HG02571 (cell line): Measurements from ENCODE around the gene NEO1.
"Not testable (repeated sequence)": the region's sequence is repeated elsewhere in the genome, so short reads cannot be mapped to it uniquely, and the experiment has no call there.

Source experiments
- ATAC-seq: cut with Tn5 transposase; IDR thresholded peaks from one replicate; pipeline ENCODE4 v1.9.1; 2021; ENCODE audit warnings: mild to moderate bottlenecking, moderate library complexity; ENCODE audit not compliant: unreplicated experiment

The NEO1 gene

DNA sequence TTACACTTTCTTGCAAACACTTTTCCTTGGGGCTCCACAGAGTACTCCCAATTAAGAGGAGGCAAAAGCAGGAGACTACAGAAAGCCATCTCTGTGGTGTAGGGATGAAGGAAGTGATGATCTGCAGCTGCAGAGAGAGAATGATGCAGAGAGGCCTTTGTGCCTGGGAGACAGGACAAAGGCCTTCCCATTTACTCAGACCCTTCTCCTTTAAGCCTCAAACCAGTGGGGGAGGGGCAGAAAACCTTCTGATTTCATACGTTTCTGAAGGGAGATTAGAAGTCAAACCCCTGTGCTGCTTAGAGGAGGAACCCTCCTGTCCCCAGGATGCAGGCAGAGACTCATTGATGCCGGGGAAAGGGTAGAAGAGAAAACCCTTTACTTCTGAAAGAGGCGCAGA is 130.8 kb downstream of the NEO1 start:
- ATAC-seq = no peak

DNA sequence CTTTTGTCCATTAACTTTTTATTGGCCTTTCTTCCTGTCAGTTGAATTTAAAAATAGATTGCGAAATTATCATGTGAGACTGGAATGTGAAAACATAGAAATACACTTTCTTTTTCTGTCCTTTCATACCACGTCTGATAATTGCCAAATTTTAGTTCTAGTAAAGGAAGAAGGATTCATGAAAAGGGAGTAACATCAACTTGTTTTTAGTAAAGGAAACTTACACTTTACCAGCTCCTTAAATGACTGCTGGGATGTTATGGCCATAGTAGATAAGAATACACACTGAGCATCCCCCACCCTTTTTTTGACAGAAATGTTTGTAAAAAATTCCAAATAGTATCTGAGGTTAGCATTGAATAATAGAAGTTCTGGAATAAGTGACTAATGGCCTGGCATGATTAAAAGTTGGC is 137.9 kb downstream of the NEO1 start:
- ATAC-seq = no peak

DNA sequence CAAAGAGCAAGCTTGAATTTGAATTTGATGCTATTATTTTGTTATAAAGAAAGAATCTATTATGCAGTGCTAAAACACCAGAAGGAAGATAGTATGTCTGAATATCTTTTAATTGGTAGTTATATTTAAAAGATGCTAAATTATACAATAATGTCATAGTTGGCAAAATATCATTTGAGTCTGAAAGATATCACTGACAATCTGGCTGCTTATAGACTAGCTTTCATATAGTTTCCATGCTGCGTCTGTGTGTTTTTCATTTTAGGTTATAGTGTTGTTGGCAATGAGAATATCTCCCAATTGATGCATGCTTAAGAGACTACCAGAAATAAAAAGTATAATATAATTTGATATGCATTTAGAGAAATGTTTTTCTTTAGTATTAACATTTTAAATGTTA is 142.9 kb downstream of the NEO1 start:
- no peak for ATAC-seq

DNA sequence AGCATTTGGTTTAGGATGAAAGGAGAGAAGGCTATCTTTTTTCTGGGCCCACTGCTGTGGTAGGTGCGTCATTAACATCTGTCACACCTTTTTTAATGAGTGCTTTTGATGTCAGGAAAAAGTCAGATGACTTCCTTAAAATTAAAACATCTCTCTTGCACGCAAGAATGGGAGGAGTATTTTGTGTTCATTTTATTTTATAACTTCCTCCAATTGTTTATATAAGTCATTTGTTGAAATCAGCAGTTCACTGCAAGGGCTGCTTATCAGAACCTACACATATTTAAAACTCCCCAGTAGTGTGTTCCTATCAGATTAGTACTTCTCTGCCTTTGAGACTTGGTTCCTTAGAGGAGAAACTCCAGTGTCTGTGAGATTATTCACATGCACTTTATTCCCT is 143.8 kb downstream of the NEO1 start:
- no peak for ATAC-seq

DNA sequence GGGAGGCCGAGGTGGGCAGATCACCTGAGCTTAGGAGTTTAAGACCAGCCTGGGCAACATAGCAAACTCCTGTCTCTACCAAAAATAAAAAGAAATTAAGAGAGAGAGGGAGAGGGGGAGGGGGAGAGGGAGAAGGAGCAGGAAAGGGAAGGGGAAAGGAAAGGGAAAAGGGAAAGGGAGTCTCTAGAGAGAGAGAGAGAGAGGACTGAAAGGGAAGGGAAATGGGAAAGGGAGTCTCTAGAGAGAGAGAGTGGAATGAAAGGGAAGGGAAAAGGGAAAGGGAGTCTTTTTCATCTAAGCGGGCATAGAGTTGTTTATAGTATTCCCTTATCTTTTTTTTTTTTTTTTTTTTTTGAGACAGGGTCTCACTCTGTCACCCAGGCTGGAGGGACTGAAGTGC is 148.1 kb downstream of the NEO1 start:
- no peak for ATAC-seq

DNA sequence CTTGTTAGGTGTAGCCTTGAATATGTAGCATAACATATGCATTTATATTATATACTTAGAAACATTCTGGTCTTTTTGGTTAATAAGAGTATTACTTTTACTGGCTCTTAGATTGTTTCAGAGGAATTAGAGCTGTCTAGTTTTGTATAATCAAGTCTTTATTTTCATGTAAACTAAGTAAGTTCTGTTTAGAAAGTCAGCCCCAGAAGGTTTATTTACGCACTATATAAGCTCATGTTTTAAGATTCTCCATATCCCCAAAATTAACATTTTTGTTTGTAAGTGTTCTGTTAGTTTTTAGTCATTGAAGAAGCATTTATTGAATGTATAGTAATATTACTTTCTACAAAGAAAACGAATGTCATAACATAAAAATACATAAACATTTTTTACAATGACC is 158.4 kb downstream of the NEO1 start:
- no peak for ATAC-seq

DNA sequence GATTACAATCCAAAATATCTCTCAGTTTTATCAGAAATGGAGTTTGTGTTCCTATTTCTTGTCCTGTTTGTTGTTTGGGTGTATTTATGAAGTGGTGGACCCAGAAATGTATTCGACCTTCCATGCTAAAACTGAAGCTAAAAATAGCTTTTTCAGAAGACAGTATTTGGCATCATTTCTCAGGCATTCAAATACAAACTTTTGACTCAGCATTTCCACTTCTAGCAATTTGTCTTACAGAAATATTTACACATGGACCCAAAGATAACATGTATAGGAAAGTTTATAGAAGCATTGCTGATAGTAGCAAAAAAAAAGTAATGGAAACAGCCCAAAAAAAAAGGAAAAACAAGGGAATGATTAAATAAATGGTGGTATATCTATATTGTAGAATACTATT is 160.2 kb downstream of the NEO1 start:
- no peak for ATAC-seq

DNA sequence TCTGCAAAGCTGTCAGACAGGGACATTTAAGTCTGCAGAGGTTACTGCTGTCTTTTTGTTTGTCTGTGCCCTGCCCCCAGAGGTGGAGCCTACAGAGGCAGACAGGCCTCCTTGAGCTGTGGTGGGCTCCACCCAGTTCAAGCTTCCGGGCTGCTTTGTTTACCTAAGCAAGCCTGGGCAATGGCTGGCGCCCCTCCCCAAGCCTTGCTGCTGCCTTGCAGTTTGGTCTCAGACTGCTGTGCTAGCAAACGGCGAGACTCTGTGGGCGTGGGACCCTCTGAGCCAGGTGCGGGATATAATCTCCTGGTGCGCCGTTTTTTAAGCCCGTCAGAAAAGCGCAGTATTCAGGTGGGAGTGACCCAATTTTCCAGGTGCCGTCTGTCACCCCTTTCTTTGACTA is 169.2 kb downstream of the NEO1 start:
- ATAC-seq = not testable (repeated sequence)

DNA sequence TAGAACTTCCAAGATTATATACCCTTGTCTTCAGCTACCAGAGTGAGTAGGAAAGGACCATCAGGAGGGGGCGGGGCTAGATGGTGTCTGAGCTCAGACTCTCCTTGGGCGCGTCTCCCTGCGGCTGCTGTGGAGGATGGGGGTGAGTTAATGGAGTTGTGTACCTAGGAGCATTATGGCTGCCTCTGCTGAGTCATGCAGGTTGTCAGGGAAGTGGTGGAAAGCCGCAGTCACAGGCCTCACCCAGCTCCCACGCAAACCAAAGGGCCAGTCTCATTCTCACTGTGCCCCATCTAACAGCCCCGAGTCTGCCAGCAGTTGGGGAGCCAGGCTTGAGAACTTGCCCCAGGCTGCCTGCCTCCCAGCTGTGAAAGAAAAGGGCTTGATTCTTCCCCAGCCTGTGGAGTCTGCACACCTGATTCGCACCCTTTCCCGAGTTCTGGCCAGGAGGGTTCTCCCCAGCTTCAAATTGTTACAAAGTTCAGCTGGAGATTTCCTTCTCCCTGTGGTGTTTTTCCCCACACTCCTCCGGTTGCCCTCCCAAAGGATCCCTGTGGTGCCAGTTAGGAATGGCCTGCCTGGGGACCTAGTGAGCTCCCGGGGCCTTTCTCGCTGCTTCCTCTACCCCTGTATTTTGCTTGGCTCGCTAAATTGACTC is 173.2 kb downstream of the NEO1 start:
- ATAC-seq = no peak

DNA sequence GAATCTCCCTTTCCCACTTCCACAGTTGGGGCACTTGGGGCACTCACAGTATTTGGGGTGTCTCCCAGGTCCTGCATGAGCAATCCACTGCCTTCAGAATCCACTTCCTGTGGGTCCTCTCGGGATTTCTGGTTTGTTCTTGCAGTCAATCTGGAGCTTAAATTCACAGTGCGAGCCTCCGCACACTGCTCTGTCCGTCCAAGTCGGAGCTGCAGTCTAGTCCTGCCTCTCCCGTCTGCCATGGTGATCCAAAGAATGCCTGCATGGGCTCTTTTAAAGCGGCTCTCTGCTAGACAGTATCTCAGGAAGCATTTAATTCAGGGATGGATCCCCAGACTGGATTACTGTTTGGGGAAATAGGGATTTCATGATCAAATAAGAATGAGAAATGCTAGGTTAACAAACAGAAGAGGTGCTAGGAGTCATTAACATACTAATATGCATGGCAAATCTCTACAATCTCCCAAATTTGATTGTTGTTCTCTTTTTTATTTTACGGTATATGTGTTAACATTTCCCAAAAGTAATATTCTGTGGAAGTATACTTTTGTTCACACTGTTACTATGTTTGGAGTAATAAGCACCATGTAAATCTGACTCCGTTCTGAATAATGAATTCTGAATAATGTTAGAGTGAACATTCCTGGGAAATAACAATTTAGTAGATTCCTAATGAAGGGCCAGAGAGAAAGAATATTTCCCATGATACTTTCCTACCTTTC is 174.0 kb downstream of the NEO1 start:
- ATAC-seq = no peak

DNA sequence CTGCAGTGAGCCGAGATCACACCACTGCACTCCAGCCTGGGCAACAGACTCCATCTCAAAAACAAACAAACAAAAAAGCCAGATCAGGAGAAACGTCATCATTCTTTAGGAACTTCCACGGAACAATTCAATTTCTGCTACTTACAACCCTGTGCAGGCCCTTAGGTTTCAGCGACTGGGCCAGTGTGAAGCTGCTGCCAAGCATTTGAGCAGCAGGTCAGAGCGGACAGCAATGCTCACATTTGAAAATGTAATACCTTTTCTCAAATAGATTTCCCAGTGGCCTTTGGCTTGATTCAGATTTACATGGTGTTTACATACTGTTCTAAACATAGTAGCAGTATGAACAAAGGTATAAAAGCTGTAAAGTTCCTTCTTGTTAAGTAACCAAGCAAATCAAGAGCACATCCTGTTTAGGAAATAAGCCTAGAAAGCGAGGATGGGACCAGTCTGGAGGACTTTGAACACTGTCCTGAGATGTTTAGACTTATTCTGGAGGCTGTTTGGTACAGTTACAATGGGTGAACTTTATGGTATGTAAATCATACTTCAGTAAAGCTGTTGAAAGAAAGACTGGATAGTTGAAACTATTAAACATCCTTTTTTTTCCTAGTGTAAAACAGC is 175.3 kb downstream of the NEO1 start:
- no peak for ATAC-seq

DNA sequence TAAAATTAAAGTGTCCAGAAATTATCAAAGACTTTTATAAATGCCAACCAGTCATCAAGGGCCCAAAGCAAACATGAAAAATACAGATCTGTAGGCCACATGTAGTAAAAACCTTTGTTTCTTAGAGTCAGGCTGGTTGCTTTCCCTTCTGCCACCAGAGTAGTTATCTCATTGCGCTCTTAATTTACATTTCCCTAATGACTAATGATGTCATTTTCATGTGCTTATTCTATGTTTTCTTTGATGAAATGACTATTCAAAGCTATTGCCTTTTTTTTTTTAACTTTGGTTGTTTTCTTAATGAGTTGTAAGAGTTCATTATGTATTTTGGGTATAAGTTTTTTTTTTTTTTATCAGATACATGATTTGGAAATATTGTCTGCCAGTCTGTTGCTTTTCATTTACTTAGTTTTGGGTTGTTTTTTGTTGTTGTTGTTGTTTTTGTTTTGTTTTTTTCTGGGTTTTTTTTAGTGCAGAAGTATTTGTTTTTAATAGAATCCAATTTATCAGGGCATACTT is 175.9 kb downstream of the NEO1 start:
- no peak for ATAC-seq

DNA sequence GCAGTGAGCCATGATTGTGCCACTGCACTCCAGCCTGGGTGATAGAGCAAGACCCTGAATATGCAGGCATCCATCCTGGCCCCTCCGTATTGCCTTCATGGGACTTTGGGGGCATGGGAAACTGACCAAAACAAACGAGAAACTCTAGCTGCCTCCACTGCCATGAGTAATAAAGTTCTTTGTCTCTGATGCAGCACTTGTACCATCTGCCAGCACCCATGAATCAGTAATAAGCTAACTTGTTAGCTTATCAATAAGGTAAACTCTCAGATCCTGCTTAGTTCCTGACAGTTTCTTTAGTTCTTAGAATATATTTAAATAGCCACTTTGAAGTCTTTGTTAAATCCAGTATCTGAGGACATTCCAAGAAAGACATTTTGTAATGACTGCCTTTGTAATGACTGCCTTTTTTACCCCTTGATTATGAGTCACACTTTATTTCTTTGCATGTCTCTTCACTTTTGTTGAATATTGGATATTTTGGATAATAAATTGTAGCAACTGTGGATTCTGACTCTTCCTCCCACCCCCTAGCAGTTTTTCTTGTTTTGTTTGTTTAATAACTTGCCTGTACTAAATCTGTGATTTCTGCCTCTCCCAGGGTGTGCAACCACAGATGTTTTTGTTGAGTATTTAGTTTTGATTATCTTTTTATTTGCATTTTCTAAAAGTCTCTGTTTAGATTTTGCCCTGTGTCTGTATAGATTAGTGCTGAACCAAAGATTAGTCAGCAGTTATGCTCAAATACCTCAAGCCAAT is 179.6 kb downstream of the NEO1 start:
- ATAC-seq = no peak

DNA sequence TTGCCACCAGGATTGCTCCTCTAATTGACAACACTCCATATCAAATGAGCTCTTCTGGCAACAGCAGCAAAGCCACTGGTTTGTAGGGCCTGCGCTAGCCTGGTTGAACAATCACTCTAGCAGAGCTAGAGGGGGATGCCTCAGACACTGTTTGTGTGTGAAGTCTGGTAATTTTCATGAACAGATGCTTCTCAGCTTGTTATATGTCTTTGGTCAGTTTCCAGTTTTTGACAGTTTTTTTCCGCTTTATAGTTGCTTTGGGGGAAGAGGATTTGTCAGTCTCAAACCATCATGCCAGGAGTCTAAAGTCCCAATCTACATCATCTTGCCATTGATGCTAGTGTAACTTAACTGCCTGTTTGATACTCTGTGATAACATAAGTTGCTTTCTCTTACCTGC is 180.5 kb downstream of the NEO1 start:
- ATAC-seq = no peak

DNA sequence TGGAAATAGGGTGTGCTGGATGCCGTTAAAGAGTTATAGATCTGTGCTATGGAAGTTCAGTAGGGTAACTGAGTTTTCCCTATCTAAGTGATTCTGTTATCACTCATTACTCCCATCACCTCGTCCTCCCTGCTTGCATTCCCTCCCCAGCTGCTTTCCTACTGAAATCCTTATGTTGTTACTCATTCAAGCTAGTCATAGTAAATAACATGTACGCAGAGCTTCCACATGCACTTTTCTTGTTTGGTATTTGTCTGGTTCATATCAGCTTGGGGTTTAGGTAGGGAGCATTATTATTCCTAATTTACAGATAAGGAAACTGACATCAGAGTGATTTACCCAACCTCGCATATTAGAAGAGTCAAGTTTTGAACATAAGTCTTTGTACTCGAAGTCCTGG is 181.4 kb downstream of the NEO1 start:
- ATAC-seq = no peak

DNA sequence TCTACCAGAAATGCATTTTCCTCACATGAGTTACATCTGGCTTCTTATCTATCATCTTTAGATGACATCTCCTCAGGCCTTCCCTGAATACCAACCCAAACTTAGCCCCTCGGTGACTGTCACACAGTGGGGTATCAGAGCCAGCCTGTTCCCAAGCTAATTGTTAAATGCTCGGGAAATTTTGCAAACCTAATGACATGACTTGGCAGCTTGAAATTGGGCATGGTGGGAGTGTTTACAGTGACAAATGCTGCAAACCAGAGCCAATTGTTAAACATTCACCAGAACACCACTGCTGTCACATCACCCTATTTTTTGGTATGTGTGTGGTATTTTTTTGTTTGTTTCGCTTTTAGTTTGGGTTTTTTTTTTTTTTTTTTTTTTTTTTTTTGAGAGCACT is 185.6 kb downstream of the NEO1 start:
- ATAC-seq = no peak

DNA sequence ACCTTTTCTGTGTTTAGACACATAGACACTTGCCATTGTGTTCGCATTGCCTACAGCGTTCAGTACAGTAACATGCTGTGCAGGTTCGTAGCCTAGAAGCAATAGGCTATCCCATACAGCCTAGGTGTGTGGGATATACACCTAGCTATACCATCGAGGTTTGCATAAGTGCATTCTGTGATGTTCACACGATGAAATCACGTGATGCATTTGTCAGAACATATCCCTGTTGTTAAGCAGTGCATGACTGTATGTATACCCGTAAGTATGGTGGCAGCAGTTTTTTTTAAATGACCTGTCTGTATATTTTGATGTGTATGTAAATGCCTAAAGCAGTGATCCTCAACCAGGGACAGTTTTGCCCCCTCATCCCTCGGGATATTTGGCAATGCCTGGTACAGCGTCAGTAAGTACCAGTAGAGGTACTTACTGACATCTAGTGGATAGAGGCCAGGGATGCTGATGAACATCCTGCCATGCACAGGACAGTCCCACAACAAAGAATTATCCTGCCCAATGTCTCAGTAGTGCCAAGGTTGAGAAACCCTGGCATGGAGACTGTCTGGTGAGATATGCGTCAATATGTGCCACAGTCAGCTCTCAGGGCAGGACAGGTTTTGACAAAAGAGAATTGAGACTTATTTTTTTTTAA is 187.4 kb downstream of the NEO1 start:
- no peak for ATAC-seq

DNA sequence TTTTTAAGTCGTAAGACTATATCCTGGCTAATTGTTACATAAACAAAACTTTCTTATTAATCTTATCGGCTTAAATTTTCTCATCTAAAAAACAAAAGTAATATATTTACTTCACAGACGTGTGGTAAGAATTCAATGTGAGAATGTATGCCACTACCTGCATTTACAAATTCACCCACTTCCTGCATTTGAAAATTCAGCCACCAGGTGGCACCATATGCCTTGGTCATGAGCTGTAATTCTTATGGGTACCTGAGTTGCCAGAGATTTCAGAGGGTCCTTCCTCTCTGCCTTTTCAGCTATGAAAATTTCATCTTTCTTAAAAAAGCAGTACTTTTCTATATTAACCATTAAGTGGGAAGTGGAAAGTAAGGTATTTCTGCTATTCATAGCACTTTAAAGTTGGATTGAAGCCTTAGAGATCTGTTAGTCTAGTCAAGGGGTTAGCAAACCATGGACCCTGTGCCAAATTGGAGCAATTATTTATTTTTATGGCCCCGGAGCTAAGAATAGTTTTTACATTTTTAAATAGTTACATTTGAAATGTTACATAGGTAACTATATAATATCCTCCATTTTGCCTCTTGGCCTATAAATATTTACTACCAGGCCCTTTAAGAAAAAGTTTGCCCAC is 188.7 kb downstream of the NEO1 start:
- ATAC-seq = no peak

DNA sequence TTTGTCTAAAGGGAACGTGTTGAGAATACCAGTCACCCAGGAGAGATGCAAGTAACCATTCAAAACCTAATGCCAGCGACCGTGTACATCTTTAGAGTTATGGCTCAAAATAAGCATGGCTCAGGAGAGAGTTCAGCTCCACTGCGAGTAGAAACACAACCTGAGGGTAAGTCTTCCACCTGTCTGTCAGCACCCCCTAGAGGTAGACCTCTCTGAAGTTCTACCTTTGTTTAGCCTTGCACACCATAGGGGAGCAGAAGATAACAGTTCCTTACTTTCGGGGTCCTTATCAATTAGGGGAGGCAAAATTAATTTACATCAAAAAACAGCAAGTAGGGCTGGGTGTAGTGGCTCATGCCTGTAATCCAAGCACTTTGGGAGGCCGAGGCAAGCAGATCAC is 192.1 kb downstream of the NEO1 start:
- ATAC-seq = no peak

DNA sequence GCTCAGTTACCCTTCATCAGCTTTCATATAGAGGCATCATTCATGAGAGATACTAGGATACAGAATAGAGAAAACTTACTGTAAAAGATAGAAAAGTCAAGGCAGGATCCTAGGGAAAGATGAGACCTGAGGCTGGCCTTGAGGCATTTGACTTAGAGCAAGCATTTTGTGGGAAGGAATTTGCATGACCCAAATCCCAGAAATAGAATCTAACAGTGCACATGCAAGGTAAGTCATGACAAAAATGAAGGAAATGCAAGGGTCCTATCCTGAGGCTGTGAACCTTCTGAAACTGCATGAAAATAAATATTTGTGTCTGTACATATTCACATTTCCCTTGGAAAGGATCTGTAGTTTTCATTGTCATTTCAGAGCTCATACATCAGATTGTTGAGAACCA is 194.2 kb downstream of the NEO1 start:
- ATAC-seq = no peak
